OCI-LY1 (cell line): Measurements from ENCODE around the gene ANAPC13.

Experiments
- CTCF ChIP-seq: fragments of 200-600 bp; sonication (generic), shearing (Covaris generic); IDR thresholded peaks from 2 replicates; pipeline ENCODE4 v1.5.1; 2017; ENCODE audit warnings: mild to moderate bottlenecking, antibody characterized with exemption, low read length, moderate library complexity, mixed read lengths
- EZH2 ChIP-seq: fragments of 200-600 bp; sonication (generic), shearing (Covaris generic); IDR thresholded peaks from 2 replicates; pipeline ENCODE4 v1.8.0; 2017; ENCODE audit warnings: borderline replicate concordance, mixed run types, mild to moderate bottlenecking, antibody characterized with exemption, low read length, moderate library complexity, mixed read lengths

- TF ChIP-seq CTCF (no peak), EZH2 (no peak)
Measured at GRCh38 chr3:134462331-134462941, 23.3 kb downstream of the ANAPC13 start.
